ENCODE data around the gene GJB4. TPM values are rescaled to one million over a fixed set of nuclear protein-coding genes. Genes with fewer than 3 reads are reported as not detected.

GJB4 gene
- total and polyA plus RNA-seq, 7 experiments from 2014 or later = not detected

DNA sequence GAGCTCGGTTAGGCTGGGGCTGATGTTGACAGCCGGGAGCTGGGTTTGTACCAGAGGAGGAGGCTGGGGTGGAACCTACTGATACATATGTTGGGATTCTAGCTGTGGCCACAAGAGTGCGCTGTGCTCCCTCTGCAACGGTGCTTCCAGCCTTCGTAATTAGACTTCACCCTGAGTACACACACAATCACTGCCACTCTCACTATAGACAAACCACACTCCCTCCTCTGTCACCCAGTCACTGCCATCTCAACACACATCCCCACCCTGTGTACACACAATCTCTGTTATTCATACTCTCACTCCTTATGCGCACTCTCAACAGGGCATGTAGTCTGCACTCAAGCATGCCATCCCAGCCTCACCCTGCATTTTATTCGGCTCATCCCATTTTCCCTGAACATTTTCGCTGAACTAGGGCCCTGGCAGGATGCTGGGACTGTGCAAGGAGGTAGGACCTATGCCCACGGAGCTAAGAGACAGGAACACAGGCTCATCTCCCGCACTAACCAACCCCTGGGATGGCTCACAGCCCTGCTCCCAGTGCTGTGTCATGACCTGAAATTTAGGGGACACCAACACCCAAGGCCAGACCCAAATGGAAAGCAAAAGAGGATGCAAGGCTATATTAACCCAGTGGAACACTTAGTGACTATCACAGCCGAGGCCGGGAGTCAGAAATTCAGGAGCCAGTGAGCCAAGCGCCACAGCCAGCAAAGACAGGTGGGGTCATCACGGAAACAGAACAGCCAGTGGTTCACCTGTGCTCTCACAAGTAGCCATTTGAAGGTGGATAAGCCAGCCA, 27.2 kb downstream of the GJB4 start:
- H3K27ac ChIP-seq (ENCODE audit: low read depth, low read length) = no peak overlapping the region
- no peaks in the 10 kb centered on the region for H3K9me3 ChIP-seq (ENCODE audit: control insufficient read depth in 2 of 3, low read length in 3 of 3)
- POLR2A ChIA-PET = no interaction called here
- no peaks in the 10 kb centered on the region for H3K36me3 ChIP-seq (ENCODE audit: control insufficient read depth in 2 of 3, insufficient read depth in 3 of 3, low read length in 3 of 3)
- H3K27me3 ChIP-seq (ENCODE audit: control insufficient read depth in 2 of 2, insufficient read depth in 2 of 2, low read length in 2 of 2) = no peaks in the 10 kb centered on the region
- intact Hi-C loops (cut with micrococcal nuclease) = loop anchor here (1.0 to 5.0 kb wide), 3 partner anchors 66 to 201 kb away; partner anchors contain the start of gene TMEM35B (in 1 of the 2)
- Mint-ChIP-seq H3K4me1 (peaks cover 0 to 14% (median 3%) of the 10 kb centered on the region in 7 donors), H3K4me3 (no peak overlapping the region), H3K27me3 (peaks cover 19 to 54% (median 43%) of the 10 kb centered on the region in 5 donors), H3K27ac (no peak overlapping the region), H3K36me3 (no peaks in the 10 kb centered on the region), H3K9me3 (peaks cover 0 to 2% (median 0%) of the 10 kb centered on the region in 11 donors)
- no peak overlapping the region for H3K4me3 ChIP-seq (ENCODE audit: low read length)
- no peaks in the 10 kb centered on the region for H3K4me1 ChIP-seq (ENCODE audit: control insufficient read depth in 2 of 2, insufficient read depth in 2 of 2, low read length in 2 of 2)
- DNase-seq = peak; percentile 28 to 59 (median 47)
- ATAC-seq = peak; percentile 88
- CTCF ChIA-PET = interaction anchor here (0.6 to 1.4 kb wide), 5 partner anchors 11 to 516 kb away, joined by 3 to 5 read pairs (median 4); no protein-coding TSS in a partner anchor

DNA sequence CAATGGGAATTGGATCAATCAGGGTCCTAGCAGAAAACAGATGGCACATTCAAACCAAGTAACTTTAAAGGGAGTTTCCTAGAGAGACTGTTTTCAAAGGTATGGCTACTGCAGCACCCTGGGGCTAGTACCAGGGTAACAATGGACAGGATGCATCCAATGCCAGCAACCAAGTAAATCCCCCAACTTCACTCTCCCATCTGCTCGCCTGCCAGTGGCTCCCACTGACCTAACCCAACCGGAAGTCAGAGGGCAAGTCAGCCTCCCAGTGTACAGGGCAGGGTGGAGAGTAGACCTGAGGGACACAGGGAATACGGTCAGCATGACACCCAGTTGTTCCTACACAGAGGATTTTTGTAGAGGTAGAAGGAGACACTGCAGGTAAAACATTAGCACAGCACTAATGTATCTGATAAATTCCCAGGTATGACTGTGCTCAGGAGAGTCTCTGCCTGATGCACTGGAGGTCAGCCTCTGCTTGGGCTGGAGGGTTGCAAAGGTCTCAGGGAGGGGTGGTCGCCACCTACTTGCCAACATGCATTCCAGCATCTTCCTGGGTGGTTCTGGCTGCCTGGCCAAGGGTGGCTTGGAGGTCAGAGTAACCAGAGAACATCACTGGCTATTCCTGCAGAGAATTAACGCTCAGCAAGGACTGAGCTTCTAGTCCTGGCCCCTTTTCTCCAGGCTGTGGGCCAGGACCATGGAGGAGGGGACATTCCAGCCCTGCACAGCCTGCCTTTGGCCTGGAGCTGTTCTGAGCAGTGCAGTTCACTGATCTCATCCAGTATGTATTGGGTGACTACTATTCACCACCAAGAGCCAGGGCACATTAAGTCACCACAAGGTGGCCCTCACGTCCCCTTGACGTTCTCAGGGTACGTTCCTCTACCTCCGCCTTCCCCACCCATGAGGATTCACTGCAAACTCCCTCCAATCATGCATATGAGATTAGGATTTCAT, 28.2 kb downstream of the GJB4 start:
- POLR2A ChIA-PET = no interaction called here
- CTCF ChIA-PET = interaction anchor here (1.4 kb wide), 2 partner anchors 59 to 65 kb away, joined by 4 to 5 read pairs; no protein-coding TSS in a partner anchor

DNA sequence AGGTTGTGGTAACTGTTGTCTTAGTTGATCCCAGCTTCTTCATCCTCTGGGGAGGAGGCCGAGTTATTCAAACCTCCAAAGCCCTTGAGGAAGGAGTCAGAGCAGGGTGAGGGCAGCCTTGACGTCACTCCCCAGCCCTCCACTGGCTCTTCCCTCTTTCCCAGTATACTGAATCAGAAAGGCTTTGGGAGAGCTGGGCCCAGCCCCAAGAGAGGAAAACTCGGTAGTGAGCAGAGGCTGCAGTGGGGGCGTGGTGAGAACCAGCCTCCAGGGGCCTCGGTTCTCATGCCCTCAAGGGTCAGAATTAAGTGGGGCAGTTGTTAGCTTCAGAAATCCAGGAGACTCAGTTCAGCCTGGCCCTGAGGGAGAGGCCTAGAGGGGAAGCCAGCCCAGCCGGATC, 31.4 kb downstream of the GJB4 start:
- Mint-ChIP-seq H3K4me1 (peaks cover 0 to 17% (median 7%) of the 10 kb centered on the region in 7 donors), H3K27ac (no peak overlapping the region), H3K27me3 (peaks cover 9 to 31% (median 30%) of the 10 kb centered on the region in 5 donors), H3K9me3 (peaks cover 0 to 2% (median 0%) of the 10 kb centered on the region in 11 donors), H3K4me3 (no peak overlapping the region), H3K36me3 (no peaks in the 10 kb centered on the region)
- ChIA-PET CTCF (no interaction called here), POLR2A (no interaction called here)
- no peak overlapping the region for H3K4me3 ChIP-seq (ENCODE audit: low read length)
- peaks cover 0 to 3% of the 10 kb centered on the region in 2 donors for H3K27me3 ChIP-seq (ENCODE audit: control insufficient read depth in 2 of 2, insufficient read depth in 2 of 2, low read length in 2 of 2)
- ATAC-seq (no peak), DNase-seq (no peak)
- intact Hi-C loops (cut with micrococcal nuclease) = no loop called here
- no peak overlapping the region for H3K27ac ChIP-seq (ENCODE audit: low read depth, low read length)
- H3K9me3 ChIP-seq (ENCODE audit: control insufficient read depth in 2 of 3, low read length in 3 of 3) = no peaks in the 10 kb centered on the region
- H3K36me3 ChIP-seq (ENCODE audit: control insufficient read depth in 2 of 3, insufficient read depth in 3 of 3, low read length in 3 of 3) = no peaks in the 10 kb centered on the region
- no peaks in the 10 kb centered on the region for H3K4me1 ChIP-seq (ENCODE audit: control insufficient read depth in 2 of 2, insufficient read depth in 2 of 2, low read length in 2 of 2)

More for the DNA sequence above, 28.2 kb downstream of the GJB4 start:
- H3K4me1 ChIP-seq (ENCODE audit: control insufficient read depth in 2 of 2, insufficient read depth in 2 of 2, low read length in 2 of 2) = no peaks in the 10 kb centered on the region
- DNase-seq (no peak), ATAC-seq (no peak)
- H3K27ac ChIP-seq (ENCODE audit: low read depth, low read length) = no peak overlapping the region
- Mint-ChIP-seq H3K27me3 (peaks cover 14 to 54% (median 44%) of the 10 kb centered on the region in 5 donors), H3K36me3 (no peaks in the 10 kb centered on the region), H3K4me1 (peaks cover 0 to 17% (median 7%) of the 10 kb centered on the region in 7 donors), H3K9me3 (peaks cover 0 to 2% (median 0%) of the 10 kb centered on the region in 11 donors), H3K4me3 (no peak overlapping the region), H3K27ac (no peak overlapping the region)
- intact Hi-C loops (cut with micrococcal nuclease) = loop anchor here in 1 of 2 donors (5.0 kb wide), 1 partner anchor 200 kb away; the partner anchor contains the start of gene TMEM35B
- H3K27me3 ChIP-seq (ENCODE audit: control insufficient read depth in 2 of 2, insufficient read depth in 2 of 2, low read length in 2 of 2) = no peaks in the 10 kb centered on the region
- H3K9me3 ChIP-seq (ENCODE audit: control insufficient read depth in 2 of 3, low read length in 3 of 3) = no peaks in the 10 kb centered on the region
- no peaks in the 10 kb centered on the region for H3K36me3 ChIP-seq (ENCODE audit: control insufficient read depth in 2 of 3, insufficient read depth in 3 of 3, low read length in 3 of 3)
- H3K4me3 ChIP-seq (ENCODE audit: low read length) = no peak overlapping the region

DNA sequence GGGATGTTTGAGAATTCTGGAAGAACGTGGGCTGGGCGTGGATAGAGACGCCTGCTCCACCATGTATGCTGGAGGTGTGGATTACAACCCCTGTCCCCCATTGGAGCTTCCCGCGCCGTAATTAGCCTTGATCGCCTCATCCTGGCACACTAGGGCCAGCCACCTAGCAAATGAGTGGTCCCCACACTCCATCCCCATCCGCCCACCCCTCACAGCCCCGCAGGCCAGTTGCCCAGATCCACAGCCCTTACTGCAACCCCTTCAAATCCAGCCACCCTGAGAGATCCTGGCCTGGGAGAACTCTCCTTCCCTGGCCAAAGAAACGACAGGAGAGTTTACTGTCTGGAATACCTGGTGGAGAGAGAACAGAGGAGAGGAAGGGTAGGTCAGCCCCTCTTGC, 32.9 kb downstream of the GJB4 start:
- peaks cover 0 to 2% (median 0%) of the 10 kb centered on the region in 11 donors for H3K9me3 Mint-ChIP-seq
- ATAC-seq (no peak), DNase-seq (no peak)
- CTCF ChIA-PET = no interaction called here
- POLR2A ChIA-PET = no interaction called here
- H3K27ac Mint-ChIP-seq = no peak overlapping the region
- Histone ChIP-seq H3K4me1 (ENCODE audit: control insufficient read depth in 2 of 2, insufficient read depth in 2 of 2, low read length in 2 of 2) (no peaks in the 10 kb centered on the region), H3K36me3 (ENCODE audit: control insufficient read depth in 2 of 3, insufficient read depth in 3 of 3, low read length in 3 of 3) (no peaks in the 10 kb centered on the region), H3K9me3 (ENCODE audit: control insufficient read depth in 2 of 3, low read length in 3 of 3) (no peaks in the 10 kb centered on the region), H3K27me3 (ENCODE audit: control insufficient read depth in 2 of 2, insufficient read depth in 2 of 2, low read length in 2 of 2) (peaks cover 0 to 3% of the 10 kb centered on the region in 2 donors), H3K27ac (ENCODE audit: low read depth, low read length) (no peak overlapping the region), H3K4me3 (ENCODE audit: low read length) (no peak overlapping the region)
- intact Hi-C loops (cut with micrococcal nuclease) = no loop called here
- peaks cover 0 to 11% (median 4%) of the 10 kb centered on the region in 7 donors for H3K4me1 Mint-ChIP-seq
- H3K4me3 Mint-ChIP-seq = peak overlapping the region; percentile 20 to 79 (median 67)
- no peaks in the 10 kb centered on the region for H3K36me3 Mint-ChIP-seq
- peaks cover 9 to 25% (median 21%) of the 10 kb centered on the region in 5 donors for H3K27me3 Mint-ChIP-seq

DNA sequence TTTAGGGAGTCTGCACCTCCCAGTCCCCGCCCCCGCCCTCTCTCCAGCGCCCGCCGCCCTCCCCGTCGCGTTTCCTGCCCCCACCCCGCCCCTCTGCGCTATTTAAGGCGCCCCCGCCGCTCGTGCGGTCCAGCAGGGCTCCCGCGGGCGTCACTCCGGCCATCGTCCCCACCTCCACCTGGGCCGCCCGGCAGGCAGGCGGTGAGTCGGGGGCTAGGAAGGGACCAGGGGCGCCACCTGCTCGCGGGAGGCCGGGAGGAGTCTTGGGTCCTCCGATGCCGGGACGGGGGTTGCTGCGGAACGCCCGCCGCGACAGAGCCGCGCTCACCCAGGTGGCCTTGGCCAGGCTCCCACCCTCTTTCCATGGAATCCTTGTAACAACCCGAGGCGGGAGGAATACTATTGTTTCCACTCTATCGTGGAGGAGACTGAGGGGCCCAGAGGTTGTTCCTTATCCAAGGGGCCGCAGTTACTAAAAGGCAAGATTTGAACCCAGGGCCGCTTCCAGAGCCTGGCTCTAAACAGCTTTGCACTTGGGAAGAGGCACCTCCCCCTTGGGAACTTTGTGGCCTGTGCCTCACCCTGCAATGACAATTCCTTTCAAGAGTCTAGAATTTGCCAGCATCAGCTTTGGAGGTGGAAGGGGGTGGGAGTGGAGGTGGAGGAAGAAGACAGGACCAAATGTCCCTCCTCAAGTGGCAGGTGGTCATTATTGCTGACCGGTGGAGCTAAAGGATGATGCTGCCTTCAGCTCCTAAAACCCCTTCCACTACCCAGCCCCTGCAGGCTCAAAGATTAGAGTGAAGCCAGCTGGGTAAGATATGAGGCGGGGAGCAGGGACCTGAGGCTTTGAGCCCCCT, 33.6 kb downstream of the GJB4 start, which contains the start of gene GJA4:
Gene GJA4 (plus strand): TSS at position 132 of the 860 bp plus-strand sequence. CDS start 1,215 bp downstream, outside the sequence.
- H3K27ac Mint-ChIP-seq = no peak within 1 kb of the TSS
- CTCF ChIA-PET = no interaction called here
- POLR2A ChIA-PET = no interaction called here
- Histone ChIP-seq H3K4me1 (ENCODE audit: control insufficient read depth in 2 of 2, insufficient read depth in 2 of 2, low read length in 2 of 2) (no peaks in the 10 kb centered on the region), H3K9me3 (ENCODE audit: control insufficient read depth in 2 of 3, low read length in 3 of 3) (no peaks in the 10 kb centered on the region), H3K36me3 (ENCODE audit: control insufficient read depth in 2 of 3, insufficient read depth in 3 of 3, low read length in 3 of 3) (no peaks in the 10 kb centered on the region), H3K27ac (ENCODE audit: low read depth, low read length) (no peak within 1 kb of the TSS), H3K27me3 (ENCODE audit: control insufficient read depth in 2 of 2, insufficient read depth in 2 of 2, low read length in 2 of 2) (peaks cover 0 to 3% of the 10 kb centered on the region in 2 donors), H3K4me3 (ENCODE audit: low read length) (no peak within 1 kb of the TSS)
- peaks cover 9 to 25% (median 19%) of the 10 kb centered on the region in 5 donors for H3K27me3 Mint-ChIP-seq
- ATAC-seq (no peak), DNase-seq (peak in 1 of 9 donors; percentile 1)
- H3K36me3 Mint-ChIP-seq = peaks cover 0 to 3% (median 0%) of the 10 kb centered on the region in 5 donors
- H3K9me3 Mint-ChIP-seq = peaks cover 0 to 2% (median 0%) of the 10 kb centered on the region in 11 donors
- peak within 1 kb of the TSS; percentile 39 to 79 (median 67) for H3K4me3 Mint-ChIP-seq
- intact Hi-C loops (cut with micrococcal nuclease) = no loop called here
- peaks cover 0 to 11% (median 4%) of the 10 kb centered on the region in 7 donors for H3K4me1 Mint-ChIP-seq
